GM23248 (cell line): ENCODE data around the gene SMCO4. TPM values are rescaled to one million over a fixed set of nuclear protein-coding genes. Genes with fewer than 3 reads are reported as not detected.
"Not testable (repeated sequence)": the region's sequence is repeated elsewhere in the genome, so short reads cannot be mapped to it uniquely, and the experiment has no call there.

ENCODE experiments used
- DNase-seq: peaks from one replicate; pipeline ENCODE4 v3.0.0-alpha.2; 2015
- H2AFZ ChIP-seq: fragments of 200-600 bp; sonication (generic); 2 replicates; pipeline ENCODE4 v1.6.1; 2016; ENCODE audit warnings: antibody characterized with exemption
- H3F3A ChIP-seq: fragments of 200-600 bp; sonication (generic); 2 replicates; pipeline ENCODE4 v1.6.1; 2016; ENCODE audit warnings: mild to moderate bottlenecking, antibody characterized with exemption, mixed run types; ENCODE audit not compliant: insufficient read depth
- H3K27ac ChIP-seq: fragments of 200-600 bp; sonication (generic); 2 replicates; pipeline ENCODE4 v1.5.1; 2016; ENCODE audit warnings: mild to moderate bottlenecking
- H3K27me3 ChIP-seq: fragments of 200-600 bp; sonication (generic); replicated peaks from 2 replicates; pipeline ENCODE4 v1.6.1; 2016; ENCODE audit warnings: mild to moderate bottlenecking; ENCODE audit not compliant: insufficient read depth
- H3K36me3 ChIP-seq: fragments of 200-600 bp; sonication (generic); 2 replicates; pipeline ENCODE4 v1.6.1; 2016; ENCODE audit warnings: low read depth, mild to moderate bottlenecking
- H3K4me1 ChIP-seq: fragments of 200-600 bp; sonication (generic); 2 replicates; pipeline ENCODE4 v1.6.1; 2016; ENCODE audit warnings: mild to moderate bottlenecking; ENCODE audit not compliant: insufficient read depth
- H3K4me2 ChIP-seq: fragments of 200-600 bp; sonication (generic); one replicate; pipeline ENCODE4 v1.6.1; 2016; ENCODE audit warnings: mild to moderate bottlenecking; ENCODE audit not compliant: unreplicated experiment
- H3K4me3 ChIP-seq: fragments of 200-600 bp; sonication (generic); 2 replicates; pipeline ENCODE4 v1.5.1; 2016; ENCODE audit warnings: mild to moderate bottlenecking
- H3K79me2 ChIP-seq: fragments of 200-600 bp; sonication (generic); 2 replicates; pipeline ENCODE4 v1.6.1; 2016; ENCODE audit warnings: mild to moderate bottlenecking; ENCODE audit not compliant: insufficient read depth
- H3K9ac ChIP-seq: fragments of 200-600 bp; sonication (generic); 2 replicates; pipeline ENCODE4 v1.6.1; 2016; ENCODE audit warnings: mild to moderate bottlenecking
- H3K9me2 ChIP-seq: fragments of 200-600 bp; sonication (generic); 2 replicates; pipeline ENCODE4 v1.6.1; 2016; ENCODE audit warnings: mixed run types, mild to moderate bottlenecking, moderate library complexity; ENCODE audit not compliant: insufficient read depth
- H3K9me3 ChIP-seq: fragments of 200-600 bp; sonication (generic); one replicate; pipeline ENCODE4 v1.6.1; 2017; ENCODE audit warnings: low read depth
- H4K20me1 ChIP-seq: fragments of 200-600 bp; sonication (generic); 2 replicates; pipeline ENCODE4 v1.6.0; 2016; ENCODE audit not compliant: insufficient read depth
- EZH2 ChIP-seq: fragments of 200-600 bp; sonication (generic); IDR thresholded peaks from 2 replicates; pipeline ENCODE4 v1.6.1; 2018; ENCODE audit warnings: antibody characterized with exemption, mild to moderate bottlenecking; ENCODE audit not compliant: insufficient read depth, poor library complexity, severe bottlenecking
- EZH2phosphoT487 ChIP-seq: fragments of 200-600 bp; sonication (generic); IDR thresholded peaks from 2 replicates; pipeline ENCODE4 v1.6.1; 2018; ENCODE audit warnings: antibody characterized with exemption, moderate library complexity, mild to moderate bottlenecking, low read depth; ENCODE audit not compliant: insufficient read depth
- WGBS, 2 experiments: methylation state at CpG; one replicate each; pipeline ENCODE4 v1.1.6; 2015 to 2017; ENCODE audit warnings: low lambda C conversion rate in 2 of 2, low coverage in 1 of 2; ENCODE audit errors: missing lambda C conversion rate in 2 of 2; 5-methylcytosine and 5-hydroxymethylcytosine counted together
- in situ Hi-C: fragments of 300-500 bp; cut with MboI; formaldehyde crosslinking; loops from 2 replicates; pipeline ENCODE4 v1.15.0; 2020
- polyA plus RNA-seq: library from polyadenylated mRNA; unstranded; fragments of >200 nt; fragmentation: Nextera tagmentation; extraction: Ambion mirVana; gene quantifications from 2 replicates; pipeline ENCODE4 v1.2.1, GENCODE V29; 2016
- total RNA-seq: library from RNA; depleted of rRNA; stranded (reverse); fragments of >200 nt; shearing (Covaris generic); gene quantifications from 2 replicates; pipeline ENCODE4 v1.2.3, GENCODE V29; 2014

SMCO4 gene
- total and polyA plus RNA-seq, 2 experiments from 2014 or later: 12.9 to 21.1 TPM

DNA sequence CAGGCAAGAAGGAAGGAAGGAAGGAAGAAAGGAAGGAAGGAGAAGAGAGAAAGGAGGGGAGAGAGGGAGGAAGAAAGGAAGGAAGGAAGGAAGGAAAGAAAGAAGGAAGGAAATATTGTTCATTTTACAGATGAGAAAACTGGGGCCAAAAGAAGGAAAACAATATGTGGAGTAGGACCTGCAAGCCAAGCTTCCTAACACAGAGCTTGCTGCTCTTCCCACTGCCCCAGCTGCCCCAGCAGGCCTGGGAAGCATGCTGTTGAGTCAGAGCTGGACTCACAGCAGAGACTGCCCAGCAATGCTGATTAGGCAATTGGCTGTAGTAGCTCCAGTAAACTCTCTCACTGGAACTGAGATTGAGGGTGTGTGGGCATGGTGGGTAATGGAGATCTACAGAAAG is 42.6 kb upstream of the SMCO4 start:
- peaks cover 4% of the 10 kb centered on the region; the same call in 1 of the 2 replicates for H3K27me3 ChIP-seq
- H2AFZ ChIP-seq: no peak overlapping the region
- H3K4me2 ChIP-seq: no peak overlapping the region
- no peaks in the 10 kb centered on the region for H3F3A ChIP-seq
- H3K9me3 ChIP-seq: no peaks in the 10 kb centered on the region
- H3K9ac ChIP-seq: no peak overlapping the region
- no peaks in the 10 kb centered on the region for H3K4me1 ChIP-seq
- TF ChIP-seq EZH2 (no peak), EZH2phosphoT487 (no peak)
- no peaks in the 10 kb centered on the region for H4K20me1 ChIP-seq
- no peaks in the 10 kb centered on the region for H3K79me2 ChIP-seq
- in situ Hi-C loops: no loop called here
- H3K36me3 ChIP-seq: no peaks in the 10 kb centered on the region
- peak; percentile 88 for DNase-seq
- H3K4me3 ChIP-seq: no peak overlapping the region
- H3K27ac ChIP-seq: no peak overlapping the region
- no peaks in the 10 kb centered on the region for H3K9me2 ChIP-seq

DNA sequence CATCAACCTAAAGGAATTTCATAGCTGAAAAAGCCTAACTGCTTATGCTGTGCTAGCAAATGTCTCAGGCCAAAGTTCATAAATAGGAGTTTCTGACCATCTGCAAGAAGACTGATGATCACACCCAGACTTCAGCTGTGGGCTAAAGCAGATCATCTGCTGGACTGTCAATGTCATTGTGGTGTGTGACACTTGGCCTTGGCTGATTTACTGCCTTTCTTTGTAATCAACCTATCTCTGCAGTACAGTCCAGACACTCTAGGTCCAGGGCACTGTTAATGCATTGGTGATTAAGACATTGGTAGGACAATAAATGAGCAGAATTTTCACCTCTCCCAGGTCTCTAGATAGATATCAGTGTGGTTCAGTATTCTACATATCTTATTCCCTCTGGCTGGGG is 40.3 kb upstream of the SMCO4 start:
- H3K9me2 ChIP-seq: no peaks in the 10 kb centered on the region
- H3K27ac ChIP-seq: no peak overlapping the region
- no peaks in the 10 kb centered on the region for H4K20me1 ChIP-seq
- no peak overlapping the region for H2AFZ ChIP-seq
- H3K9ac ChIP-seq: no peak overlapping the region
- DNase-seq: no peak
- in situ Hi-C loops: no loop called here
- no peak overlapping the region for H3K4me2 ChIP-seq
- no peaks in the 10 kb centered on the region for H3K36me3 ChIP-seq
- H3K4me1 ChIP-seq: no peaks in the 10 kb centered on the region
- H3K79me2 ChIP-seq: no peaks in the 10 kb centered on the region
- H3K4me3 ChIP-seq: no peak overlapping the region
- H3F3A ChIP-seq: no peaks in the 10 kb centered on the region
- H3K27me3 ChIP-seq: no peaks in the 10 kb centered on the region
- no peaks in the 10 kb centered on the region for H3K9me3 ChIP-seq
- TF ChIP-seq EZH2phosphoT487: no peak
- no peak for TF ChIP-seq EZH2

DNA sequence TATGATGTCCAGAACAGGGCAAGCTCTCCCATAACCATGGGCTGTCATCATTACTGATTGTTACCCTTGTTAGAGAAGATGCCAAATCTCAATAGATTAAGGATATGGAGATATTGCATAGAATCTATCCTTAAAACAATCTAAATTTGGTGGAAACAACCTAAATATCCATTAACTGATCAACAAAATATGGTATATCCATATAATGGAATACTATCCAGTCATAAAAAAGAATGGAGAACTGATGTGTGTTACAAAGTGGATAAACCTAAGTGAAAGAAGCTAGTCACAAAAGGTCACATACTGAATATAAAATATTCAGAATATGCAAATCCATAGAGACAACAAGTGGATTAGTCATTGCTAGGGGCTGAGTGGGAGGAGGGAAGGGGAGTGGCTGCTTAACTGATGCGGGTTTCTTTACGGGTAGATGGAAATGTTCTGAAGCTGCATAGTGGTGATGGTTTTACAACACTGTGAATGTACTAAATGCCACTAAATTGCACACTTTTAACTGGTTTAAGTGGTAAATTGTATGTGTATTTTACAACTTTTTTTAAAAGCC is 36.1 kb upstream of the SMCO4 start:
- no peak overlapping the region for H3K9ac ChIP-seq
- H3K9me3 ChIP-seq: no peaks in the 10 kb centered on the region
- H3K4me3 ChIP-seq: no peak overlapping the region
- 97 to 98% methylated on average over 2 of the region's 2 CpGs for WGBS, 2 experiments
- H3F3A ChIP-seq: peaks cover 20% of the 10 kb centered on the region
- H3K27ac ChIP-seq: no peak overlapping the region
- no peak overlapping the region for H2AFZ ChIP-seq
- H3K36me3 ChIP-seq: no peaks in the 10 kb centered on the region
- TF ChIP-seq EZH2 (no peak), EZH2phosphoT487 (no peak)
- no peak for DNase-seq
- H3K27me3 ChIP-seq: no peaks in the 10 kb centered on the region
- no peaks in the 10 kb centered on the region for H3K9me2 ChIP-seq
- no peaks in the 10 kb centered on the region for H3K79me2 ChIP-seq
- in situ Hi-C loops: no loop called here
- H3K4me1 ChIP-seq: peaks cover 6% of the 10 kb centered on the region
- no peak overlapping the region for H3K4me2 ChIP-seq
- H4K20me1 ChIP-seq: no peaks in the 10 kb centered on the region

DNA sequence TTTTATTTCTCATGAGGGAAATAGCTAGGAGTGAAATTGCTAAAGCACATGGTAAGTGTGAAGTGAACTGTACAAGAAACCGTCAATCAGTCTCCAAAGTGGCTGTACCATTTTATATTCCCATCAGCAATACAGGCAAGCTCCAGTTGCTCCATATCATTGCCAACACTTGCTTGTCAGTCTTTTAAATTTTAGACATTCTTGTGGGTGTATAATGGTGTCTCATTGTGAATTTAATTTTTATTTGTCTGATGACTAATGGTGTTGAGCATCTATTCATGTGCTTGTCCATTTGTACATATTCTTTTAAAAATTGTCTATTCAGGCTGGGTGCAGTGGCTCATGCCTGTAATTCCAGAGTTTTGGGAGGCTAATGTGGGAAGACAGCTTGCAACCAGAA is 34.1 kb upstream of the SMCO4 start:
- Histone ChIP-seq H3K27me3 (no peaks in the 10 kb centered on the region), H3K4me1 (peaks cover 6% of the 10 kb centered on the region), H3K27ac (peak overlapping the region; percentile 90), H2AFZ (no peak overlapping the region), H3K79me2 (no peaks in the 10 kb centered on the region), H3K9me2 (no peaks in the 10 kb centered on the region), H3K4me2 (no peak overlapping the region), H3K9me3 (no peaks in the 10 kb centered on the region), H3F3A (peaks cover 20% of the 10 kb centered on the region), H4K20me1 (no peaks in the 10 kb centered on the region), H3K4me3 (0 out of 2 replicates have a peak overlapping the region, but pooled peaks have one; percentile 1), H3K9ac (no peak overlapping the region), H3K36me3 (no peaks in the 10 kb centered on the region)
- in situ Hi-C loops: no loop called here
- peak; percentile 61 for DNase-seq
- TF ChIP-seq EZH2 (no peak), EZH2phosphoT487 (no peak)
- 34 to 38% methylated on average over 1 of the region's 1 CpG for WGBS, 2 experiments

DNA sequence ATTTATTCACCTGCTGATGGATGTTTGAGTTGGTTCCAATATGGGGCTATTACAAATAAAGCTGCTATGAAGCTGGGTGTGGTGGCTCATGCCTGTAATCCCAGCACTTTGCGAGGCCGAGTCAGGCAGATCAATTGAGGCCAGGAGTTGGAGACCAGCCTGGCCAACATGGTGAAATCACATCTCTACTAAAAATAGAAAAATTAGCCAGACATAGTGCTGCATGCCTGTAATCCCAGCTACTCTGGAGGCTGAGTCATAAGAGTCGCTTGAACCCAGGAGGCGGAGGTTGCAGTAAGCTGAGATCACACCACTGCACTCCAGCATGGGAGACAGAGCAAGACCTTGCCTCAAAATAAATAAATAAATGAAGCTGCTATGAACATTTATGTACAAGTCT is 33.7 kb upstream of the SMCO4 start:
- H3K79me2 ChIP-seq, H3K36me3 ChIP-seq, H3K4me2 ChIP-seq, H2AFZ ChIP-seq, H3K9ac ChIP-seq, in situ Hi-C loops, H3K9me3 ChIP-seq, H3K4me1 ChIP-seq, H4K20me1 ChIP-seq, H3K27me3 ChIP-seq, H3K9me2 ChIP-seq: not testable (repeated sequence)
- 5 to 10% methylated on average over 4 of the region's 4 CpGs for WGBS, 2 experiments
- Histone ChIP-seq H3F3A (peaks cover 20% of the 10 kb centered on the region), H3K27ac (peak overlapping the region; percentile 90), H3K4me3 (0 out of 2 replicates have a peak overlapping the region, but pooled peaks have one; percentile 1)
- peak; percentile 67 for DNase-seq
